Measurements from ENCODE around the gene ID4.

ID4 gene

GRCh38 chr6:19880066-19880465, 42.9 kb downstream of the ID4 start:
- H3K36me3 ChIP-seq (ENCODE audit: insufficient read depth, low read length): no peaks in the 10 kb centered on the region
- no peaks in the 10 kb centered on the region for H3K9me2 ChIP-seq (replicated peaks; ENCODE audit: low read depth, low read length)
- H3F3A ChIP-seq (ENCODE audit: low read depth): no peaks in the 10 kb centered on the region
- H2AFZ ChIP-seq (ENCODE audit: low read length): no peak overlapping the region
- H3K79me2 ChIP-seq (ENCODE audit: insufficient read depth, low read length): no peaks in the 10 kb centered on the region
- H3K4me3 ChIP-seq (ENCODE audit: low read length, poor library complexity, severe bottlenecking): no peak overlapping the region
- H3K4me1 ChIP-seq (ENCODE audit: insufficient read depth, low read length, poor library complexity, severe bottlenecking): no peaks in the 10 kb centered on the region
- H4K20me1 ChIP-seq (ENCODE audit: insufficient read depth, low read length, poor library complexity, severe bottlenecking): no peaks in the 10 kb centered on the region
- no peaks in the 10 kb centered on the region for H3K9me3 ChIP-seq (ENCODE audit: insufficient read depth, low read depth, low read length)
- TF ChIP-seq CTCF (conservative IDR thresholded peaks at IDR 0.05; ENCODE audit: low read length): no peak
- no peak for TF ChIP-seq EZH2phosphoT487 (IDR thresholded peaks at IDR 0.05; ENCODE audit: borderline replicate concordance)
- no peak overlapping the region for H3K9ac ChIP-seq (ENCODE audit: low read depth, low read length, poor library complexity, severe bottlenecking)
- H3K27me3 ChIP-seq (ENCODE audit: insufficient read depth, low read length, poor library complexity, severe bottlenecking): no peaks in the 10 kb centered on the region
- H3K4me2 ChIP-seq (ENCODE audit: low read depth, low read length, poor library complexity, severe bottlenecking): no peak overlapping the region

DNA sequence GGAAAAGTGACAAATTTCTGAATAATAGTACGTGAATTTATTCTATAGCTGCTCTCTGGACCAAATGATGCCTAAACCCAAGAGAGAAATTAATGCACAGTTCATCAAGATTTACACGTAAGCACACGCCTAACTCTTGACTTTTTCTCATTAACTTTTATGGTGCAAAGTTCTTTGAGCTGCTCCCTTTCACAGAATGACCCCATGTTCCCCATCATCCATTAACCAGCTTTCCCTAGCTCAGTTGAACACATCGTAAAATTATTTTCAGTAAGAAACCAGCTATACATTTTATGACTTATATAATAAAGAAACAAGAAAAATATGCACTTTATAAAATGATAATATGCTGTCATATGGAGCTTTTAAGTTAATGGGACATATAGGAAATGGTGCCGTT, 54.3 kb downstream of the ID4 start:
- no peaks in the 10 kb centered on the region for H3K79me2 ChIP-seq (ENCODE audit: insufficient read depth, low read length)
- no peaks in the 10 kb centered on the region for H3K9me2 ChIP-seq (replicated peaks; ENCODE audit: low read depth, low read length)
- no peaks in the 10 kb centered on the region for H3K4me1 ChIP-seq (ENCODE audit: insufficient read depth, low read length, poor library complexity, severe bottlenecking)
- H2AFZ ChIP-seq (ENCODE audit: low read length): no peak overlapping the region
- TF ChIP-seq EZH2phosphoT487 (IDR thresholded peaks at IDR 0.05; ENCODE audit: borderline replicate concordance) (no peak), CTCF (conservative IDR thresholded peaks at IDR 0.05; ENCODE audit: low read length) (no peak)
- no peaks in the 10 kb centered on the region for H3K36me3 ChIP-seq (ENCODE audit: insufficient read depth, low read length)
- no peaks in the 10 kb centered on the region for H3F3A ChIP-seq (ENCODE audit: low read depth)
- H4K20me1 ChIP-seq (ENCODE audit: insufficient read depth, low read length, poor library complexity, severe bottlenecking): no peaks in the 10 kb centered on the region
- H3K27me3 ChIP-seq (ENCODE audit: insufficient read depth, low read length, poor library complexity, severe bottlenecking): no peaks in the 10 kb centered on the region
- H3K9ac ChIP-seq (ENCODE audit: low read depth, low read length, poor library complexity, severe bottlenecking): no peak overlapping the region
- no peaks in the 10 kb centered on the region for H3K9me3 ChIP-seq (ENCODE audit: insufficient read depth, low read depth, low read length)
- H3K4me2 ChIP-seq (ENCODE audit: low read depth, low read length, poor library complexity, severe bottlenecking): no peak overlapping the region
- H3K4me3 ChIP-seq (ENCODE audit: low read length, poor library complexity, severe bottlenecking): no peak overlapping the region

Measured in Loucy (cell line).